CD4-positive, alpha-beta memory T cell (primary cell): ENCODE results near the gene TMEM231. TPM values are rescaled to one million over a fixed set of nuclear protein-coding genes. Genes with fewer than 3 reads are reported as not detected.

ENCODE experiments used
- CTCF ChIA-PET: fragments of 350-600 bp; sonication (Branson Sonifier 250); formaldehyde crosslinking; loops from one replicate; lab custom pipeline; 2021; ENCODE audit warnings: inconsistent platforms; ENCODE audit not compliant: partially characterized antibody; lab: Charles Lee
- POLR2A ChIA-PET: fragments of 350-600 bp; sonication (Branson Sonifier 250); formaldehyde crosslinking; loops from one replicate; lab custom pipeline; 2021; ENCODE audit not compliant: partially characterized antibody; lab: Charles Lee
- DNase-seq, 5 donors: peaks; one replicate each; pipeline versions ENCODE4 v3.0.0 to v3.0.0-alpha.2; 2020 to 2022; ENCODE audit warnings: mixed read lengths in 1 of 5
- H3K27ac ChIP-seq: one replicate; pipeline ENCODE4 v1.7.0; 2013; ENCODE audit warnings: low read depth, low read length
- H3K27me3 ChIP-seq: 2 replicates; pipeline ENCODE4 v1.7.0; 2013; ENCODE audit warnings: mild to moderate bottlenecking, low read length, moderate library complexity; ENCODE audit not compliant: insufficient read depth
- H3K36me3 ChIP-seq: 2 replicates; pipeline ENCODE4 v1.7.0; 2013; ENCODE audit warnings: mild to moderate bottlenecking, low read length, moderate library complexity; ENCODE audit not compliant: insufficient read depth
- H3K4me1 ChIP-seq: 2 replicates; pipeline ENCODE4 v1.7.0; 2013; ENCODE audit warnings: mild to moderate bottlenecking, low read length, moderate library complexity; ENCODE audit not compliant: insufficient read depth
- H3K4me3 ChIP-seq, 2 donors: one replicate each; pipeline ENCODE4 v1.7.0; 2013; ENCODE audit warnings: low read length in 2 of 2, mild to moderate bottlenecking in 1 of 2
- H3K9me3 ChIP-seq, 2 donors: one replicate each; pipeline ENCODE4 v1.7.0; 2013; ENCODE audit warnings: low read length in 2 of 2, control low read depth in 1 of 2; ENCODE audit not compliant: control insufficient read depth in 1 of 2
- H3K27ac Mint-ChIP-seq, 7 donors: one replicate each; pipeline ENCODE4 v1.8.0; 2020 to 2021; ENCODE audit warnings: mixed read lengths in 7 of 7, mild to moderate bottlenecking in 6 of 7, inconsistent platforms in 3 of 7, moderate library complexity in 3 of 7
- H3K27me3 Mint-ChIP-seq, 2 donors: one replicate each; pipeline ENCODE4 v1.8.0; 2020 to 2021; ENCODE audit warnings: mixed read lengths in 2 of 2
- H3K36me3 Mint-ChIP-seq, 2 donors: one replicate each; pipeline ENCODE4 v1.8.0; 2020 to 2021; ENCODE audit warnings: mixed read lengths in 2 of 2, inconsistent platforms in 1 of 2, mild to moderate bottlenecking in 1 of 2
- H3K4me1 Mint-ChIP-seq, 4 donors: one replicate each; pipeline ENCODE4 v1.8.0; 2020 to 2021; ENCODE audit warnings: mixed read lengths in 4 of 4, mild to moderate bottlenecking in 1 of 4
- H3K4me3 Mint-ChIP-seq, 8 donors: one replicate each; pipeline ENCODE4 v1.8.0; 2020 to 2021; ENCODE audit warnings: mixed read lengths in 8 of 8, mild to moderate bottlenecking in 7 of 8, moderate library complexity in 6 of 8, inconsistent platforms in 3 of 8
- H3K9me3 Mint-ChIP-seq, 8 donors: one replicate each; pipeline ENCODE4 v1.8.0; 2020 to 2021; ENCODE audit warnings: mixed read lengths in 8 of 8, mild to moderate bottlenecking in 5 of 8, inconsistent platforms in 3 of 8, moderate library complexity in 1 of 8
- intact Hi-C: fragments of 100-400 bp; cut with micrococcal nuclease; formaldehyde crosslinking; loops from one replicate; pipeline ENCODE4 v1.15.1; 2023
- polyA plus RNA-seq, 2 donors: library from polyadenylated mRNA; unstranded; fragments of 300-500 nt; fragmentation: Illumina TruSeq; gene quantifications; one replicate each; pipeline ENCODE4 v1.2.3, GENCODE V29; 2021
- total RNA-seq, 2 experiments: library from RNA; stranded (reverse); gene quantifications; one replicate each; pipeline ENCODE4 v1.2.3, GENCODE V29; 2021

Gene TMEM231
- total and polyA plus RNA-seq, 4 experiments from 2014 or later, result 2.4 to 5.4 (median 2.8) TPM

DNA sequence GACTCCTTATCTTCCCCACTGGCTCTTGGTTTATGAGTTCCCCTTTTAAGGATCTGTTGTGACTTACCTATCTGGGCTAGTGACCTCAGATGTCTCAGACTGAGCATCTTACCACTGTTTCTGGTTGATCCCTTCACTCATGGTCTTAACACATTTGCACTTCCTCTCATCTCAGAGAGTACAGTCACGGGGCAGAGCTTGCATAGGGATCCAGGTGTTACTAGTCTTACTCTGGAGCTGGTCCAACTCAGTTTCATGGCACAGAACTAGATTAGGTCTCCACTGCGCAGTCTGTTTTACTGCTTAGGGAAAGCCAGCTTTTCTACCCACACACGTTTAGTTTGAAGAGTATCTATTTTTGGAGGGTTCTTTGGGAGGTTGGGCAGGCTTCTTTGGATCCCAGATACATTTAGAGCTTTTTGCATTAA, 20.3 kb upstream of the TMEM231 start:
- Mint-ChIP-seq H3K27me3 (no peaks in the 10 kb centered on the region), H3K36me3 (peaks cover 45 to 80% of the 10 kb centered on the region in 2 donors), H3K9me3 (no peaks in the 10 kb centered on the region), H3K27ac (peak overlapping the region in 5 of 7 donors; percentile 8 to 73 (median 23)), H3K4me3 (no peak overlapping the region), H3K4me1 (peaks cover 9 to 44% (median 22%) of the 10 kb centered on the region in 4 donors)
- CTCF ChIA-PET, result no interaction called here
- Histone ChIP-seq H3K27me3 (no peaks in the 10 kb centered on the region), H3K36me3 (peaks cover 64% of the 10 kb centered on the region), H3K27ac (no peak overlapping the region), H3K4me1 (peaks cover 18% of the 10 kb centered on the region), H3K9me3 (no peaks in the 10 kb centered on the region), H3K4me3 (no peak overlapping the region)
- no peak for DNase-seq
- POLR2A ChIA-PET, result interaction anchor here (1.4 kb wide), 1 partner anchor 11 kb away, joined by 4 read pairs; the partner anchor contains the start of gene GABARAPL2
- intact Hi-C loops, result no loop called here

DNA sequence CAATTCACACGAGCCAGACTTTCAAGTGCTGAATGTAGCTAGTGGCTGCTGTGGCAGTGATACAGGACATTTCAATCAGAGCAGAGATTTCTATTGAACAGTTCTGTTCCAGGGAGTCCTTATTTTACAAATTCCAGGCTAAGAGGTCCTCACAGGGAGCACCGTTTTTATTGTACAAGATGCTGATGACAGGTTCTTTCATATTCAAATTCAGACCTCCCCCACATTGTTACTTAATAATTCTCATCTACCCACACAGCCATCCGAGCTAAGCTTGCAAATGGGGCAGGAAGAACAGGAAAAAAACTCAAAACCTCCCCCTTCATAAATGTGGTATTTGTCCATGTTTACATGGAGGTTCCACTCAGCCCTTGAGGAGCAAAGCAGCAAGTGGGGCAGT, 19.9 kb upstream of the TMEM231 start:
- H3K36me3 Mint-ChIP-seq, result peaks cover 49 to 82% of the 10 kb centered on the region in 2 donors
- H3K36me3 ChIP-seq, result peaks cover 64% of the 10 kb centered on the region
- H3K27me3 Mint-ChIP-seq, result no peaks in the 10 kb centered on the region
- no peak overlapping the region for H3K4me3 ChIP-seq
- no peaks in the 10 kb centered on the region for H3K27me3 ChIP-seq
- intact Hi-C loops, result no loop called here
- H3K27ac Mint-ChIP-seq, result peak overlapping the region in 4 of 7 donors; percentile 8 to 73 (median 24)
- POLR2A ChIA-PET, result interaction anchor here (1.2 to 1.4 kb wide), 2 partner anchors 10 to 11 kb away, joined by 4 to 8 read pairs; partner anchors contain the start of gene GABARAPL2
- no peaks in the 10 kb centered on the region for H3K9me3 Mint-ChIP-seq
- no peaks in the 10 kb centered on the region for H3K9me3 ChIP-seq
- no peak for DNase-seq
- H3K4me3 Mint-ChIP-seq, result no peak overlapping the region
- H3K27ac ChIP-seq, result no peak overlapping the region
- H3K4me1 ChIP-seq, result peaks cover 18% of the 10 kb centered on the region
- CTCF ChIA-PET, result no interaction called here
- H3K4me1 Mint-ChIP-seq, result peaks cover 12 to 48% (median 26%) of the 10 kb centered on the region in 4 donors

DNA sequence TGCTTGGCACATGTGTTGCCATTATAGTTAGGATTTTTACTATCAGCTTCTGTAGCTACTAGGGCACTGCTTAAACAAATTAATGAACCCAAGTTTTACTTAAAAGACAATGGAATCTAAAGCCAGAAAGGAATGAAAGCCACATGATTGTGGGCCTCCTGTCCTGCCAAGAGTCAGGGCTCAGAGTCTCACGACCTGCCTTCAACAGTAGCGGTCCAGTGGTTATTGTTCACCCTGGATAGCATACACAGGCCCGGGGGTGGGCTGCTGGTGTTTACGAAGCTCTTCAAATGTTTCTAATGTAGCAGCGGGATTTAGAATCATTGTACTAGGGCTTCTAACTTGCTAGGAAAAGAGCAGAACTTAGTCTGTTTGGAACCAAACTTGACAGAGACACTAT, 17.9 kb upstream of the TMEM231 start:
- Mint-ChIP-seq H3K36me3 (peaks cover 38 to 86% of the 10 kb centered on the region in 2 donors), H3K4me1 (peaks cover 16 to 60% (median 36%) of the 10 kb centered on the region in 4 donors), H3K27ac (peak overlapping the region in 2 of 7 donors; percentile 42 to 67), H3K4me3 (no peak overlapping the region), H3K9me3 (no peaks in the 10 kb centered on the region), H3K27me3 (no peaks in the 10 kb centered on the region)
- no peak overlapping the region for H3K4me3 ChIP-seq
- H3K36me3 ChIP-seq, result peaks cover 64% of the 10 kb centered on the region
- no peaks in the 10 kb centered on the region for H3K9me3 ChIP-seq
- H3K27me3 ChIP-seq, result no peaks in the 10 kb centered on the region
- ChIA-PET CTCF (interaction anchor here (1.0 to 1.5 kb wide), 3 partner anchors 47 to 56 kb away, joined by 3 to 4 read pairs (median 3); partner anchors contain the start of gene ADAT1), POLR2A (interaction anchor here (1.0 to 1.1 kb wide), 2 partner anchors 20 to 74 kb away, joined by 3 to 4 read pairs; partner anchors contain the start of genes KARS1 and TERF2IP)
- intact Hi-C loops, result no loop called here
- peaks cover 32% of the 10 kb centered on the region for H3K4me1 ChIP-seq
- no peak overlapping the region for H3K27ac ChIP-seq
- no peak for DNase-seq

DNA sequence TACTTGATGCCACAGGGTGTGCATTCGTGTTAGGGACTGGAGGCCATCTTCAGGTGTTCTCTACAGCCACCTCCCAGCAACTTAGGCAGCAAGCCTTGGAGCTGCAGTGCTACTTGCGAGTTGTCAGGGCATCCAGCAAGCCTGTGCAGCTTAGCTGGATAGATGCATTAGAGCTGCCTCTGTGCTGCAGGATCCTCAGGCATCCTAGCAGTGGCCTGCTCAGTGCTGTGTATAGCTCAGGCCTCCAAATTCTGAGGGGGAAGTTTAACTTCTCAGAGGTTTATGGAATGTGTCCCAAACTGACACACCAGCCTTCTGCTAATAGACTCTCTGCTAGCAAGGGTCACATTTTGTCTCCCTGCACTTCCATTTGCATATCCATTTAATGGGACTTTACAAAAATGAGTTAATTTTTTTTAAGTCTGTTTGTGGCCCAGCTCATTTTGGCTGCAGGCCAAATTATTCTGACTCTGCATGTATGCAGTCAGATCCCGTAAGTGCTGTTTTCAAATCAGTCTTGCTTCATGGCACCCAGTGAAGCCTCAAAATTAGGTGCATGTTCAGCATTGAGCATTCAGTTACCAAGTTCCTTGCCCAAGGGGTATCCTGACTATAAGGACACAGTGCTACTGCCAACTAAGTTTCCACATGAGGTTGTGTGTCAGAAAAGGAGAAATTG, 17.0 kb upstream of the TMEM231 start:
- Histone ChIP-seq H3K4me1 (peaks cover 42% of the 10 kb centered on the region), H3K27ac (no peak overlapping the region), H3K4me3 (no peak overlapping the region), H3K36me3 (peaks cover 64% of the 10 kb centered on the region), H3K27me3 (no peaks in the 10 kb centered on the region), H3K9me3 (no peaks in the 10 kb centered on the region)
- Mint-ChIP-seq H3K27me3 (no peaks in the 10 kb centered on the region), H3K4me1 (peaks cover 14 to 69% (median 37%) of the 10 kb centered on the region in 4 donors), H3K36me3 (peaks cover 31 to 88% of the 10 kb centered on the region in 2 donors), H3K27ac (peak overlapping the region in 2 of 7 donors; percentile 42 to 53), H3K4me3 (no peak overlapping the region), H3K9me3 (no peaks in the 10 kb centered on the region)
- CTCF ChIA-PET, result interaction anchor here (0.6 to 1.5 kb wide), 2 partner anchors 42 to 48 kb away, joined by 3 read pairs; no protein-coding TSS in a partner anchor
- intact Hi-C loops, result no loop called here
- DNase-seq, result no peak
- POLR2A ChIA-PET, result interaction anchor here (1.3 kb wide), 1 partner anchor 43 kb away, joined by 3 read pairs; no protein-coding TSS in a partner anchor

DNA sequence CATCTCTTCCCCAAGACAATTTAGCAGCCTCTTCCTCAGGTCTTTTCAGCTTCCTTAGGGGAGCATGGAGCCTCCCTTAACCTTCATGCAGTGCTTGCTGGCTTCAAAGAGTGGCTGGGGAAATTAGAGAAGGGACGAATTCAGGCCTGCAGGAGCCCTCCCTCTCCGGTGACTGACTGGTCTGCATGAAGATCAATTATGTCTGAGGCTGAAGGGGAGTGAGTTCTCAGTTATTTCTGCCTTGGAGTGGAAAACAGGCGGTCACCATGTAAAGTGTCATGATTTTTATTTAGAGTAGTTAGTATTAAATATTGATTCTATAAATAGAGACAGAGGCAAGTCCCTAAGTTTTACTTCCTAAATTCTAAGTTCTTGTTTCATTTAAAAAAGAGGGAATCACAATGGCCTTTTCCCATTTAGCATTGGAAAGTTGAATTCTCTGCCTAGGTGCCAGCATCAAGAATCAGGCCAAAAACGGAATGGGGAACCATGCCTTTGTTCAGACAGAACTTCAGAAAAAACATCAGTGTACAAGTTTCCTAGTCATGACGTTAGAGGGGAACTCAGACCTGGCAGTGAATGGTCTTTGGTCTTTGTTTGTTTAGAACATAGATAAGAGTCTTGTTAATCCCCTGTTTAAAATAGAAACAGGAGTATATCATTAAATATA, 14.5 kb upstream of the TMEM231 start:
- CTCF ChIA-PET, result no interaction called here
- Histone ChIP-seq H3K27ac (no peak overlapping the region), H3K4me3 (no peak overlapping the region), H3K36me3 (peaks cover 44% of the 10 kb centered on the region), H3K9me3 (no peaks in the 10 kb centered on the region), H3K4me1 (peaks cover 53% of the 10 kb centered on the region), H3K27me3 (no peaks in the 10 kb centered on the region)
- intact Hi-C loops, result no loop called here
- peaks cover 20 to 73% of the 10 kb centered on the region in 2 donors for H3K36me3 Mint-ChIP-seq
- H3K9me3 Mint-ChIP-seq, result peaks cover 0 to 3% (median 0%) of the 10 kb centered on the region in 8 donors
- peak overlapping the region in 1 of 8 donors; percentile 39 for H3K4me3 Mint-ChIP-seq
- no peaks in the 10 kb centered on the region for H3K27me3 Mint-ChIP-seq
- POLR2A ChIA-PET, result interaction anchor here (0.6 kb wide), 1 partner anchor 52 kb away, joined by 3 read pairs; the partner anchor contains the start of gene ADAT1
- H3K27ac Mint-ChIP-seq, result peak overlapping the region in 4 of 7 donors; percentile 4 to 57 (median 18)
- DNase-seq, result no peak
- peaks cover 28 to 79% (median 49%) of the 10 kb centered on the region in 4 donors for H3K4me1 Mint-ChIP-seq

DNA sequence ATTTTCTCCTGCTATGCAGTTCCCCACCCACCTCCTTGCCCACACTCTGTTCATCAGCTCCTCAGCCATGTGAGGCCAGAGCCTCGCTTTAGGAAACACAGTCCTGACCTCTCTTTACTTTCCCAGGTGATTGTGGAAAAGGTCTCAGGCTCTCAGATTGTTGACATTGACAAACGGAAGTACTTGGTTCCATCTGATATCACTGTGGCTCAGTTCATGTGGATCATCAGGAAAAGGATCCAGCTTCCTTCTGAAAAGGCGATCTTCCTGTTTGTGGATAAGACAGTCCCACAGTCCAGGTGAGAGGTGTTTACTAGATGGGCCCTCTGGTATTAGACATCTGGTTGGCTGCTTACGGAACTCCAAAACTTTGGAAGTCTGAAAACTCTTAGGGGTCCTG, 11.9 kb upstream of the TMEM231 start:
- H3K4me1 ChIP-seq, result peaks cover 53% of the 10 kb centered on the region
- no peaks in the 10 kb centered on the region for H3K9me3 ChIP-seq
- intact Hi-C loops, result loop anchor here (10.0 kb wide), 1 partner anchor 963 kb away; the partner anchor contains the start of gene GLG1
- peak overlapping the region; percentile 82 to 99 (median 87) for H3K4me3 Mint-ChIP-seq
- no peak for DNase-seq
- ChIA-PET POLR2A (interaction anchor here (1.0 to 5.7 kb wide), 5 partner anchors 11 to 81 kb away, joined by 3 to 69 read pairs (median 38); partner anchors contain the start of genes ADAT1, KARS1, TERF2IP and TMEM231), CTCF (interaction anchor here (1.4 to 2.8 kb wide), 4 partner anchors 11 to 103 kb away, joined by 5 to 10 read pairs (median 10); partner anchors contain the start of genes ADAT1 and TMEM231)
- H3K27me3 ChIP-seq, result no peaks in the 10 kb centered on the region
- peak overlapping the region in 6 of 7 donors; percentile 74 to 88 (median 84) for H3K27ac Mint-ChIP-seq
- H3K36me3 ChIP-seq, result peaks cover 29% of the 10 kb centered on the region
- peaks cover 11 to 49% of the 10 kb centered on the region in 2 donors for H3K36me3 Mint-ChIP-seq
- H3K9me3 Mint-ChIP-seq, result peaks cover 0 to 3% (median 0%) of the 10 kb centered on the region in 8 donors
- peaks cover 27 to 69% (median 47%) of the 10 kb centered on the region in 4 donors for H3K4me1 Mint-ChIP-seq
- H3K27me3 Mint-ChIP-seq, result peaks cover 0 to 4% of the 10 kb centered on the region in 2 donors
- no peak overlapping the region for H3K4me3 ChIP-seq
- no peak overlapping the region for H3K27ac ChIP-seq
